Parathyroid adenoma (tissue), 2 donors: Measurements from ENCODE around the gene RPS6KB2.

Experiments used
- H2AFZ ChIP-seq: fragments of 300-600 bp; sonication (generic); one replicate; pipeline ENCODE4 v1.7.0; 2017; ENCODE audit warnings: antibody characterized with exemption, mild to moderate bottlenecking
- H3K27ac ChIP-seq: fragments of 300-600 bp; sonication (generic); one replicate; pipeline ENCODE4 v1.7.0; 2017
- H3K27me3 ChIP-seq: fragments of 300-600 bp; sonication (generic); one replicate; pipeline ENCODE4 v1.7.0; 2017; ENCODE audit warnings: low read length; ENCODE audit not compliant: control insufficient read depth, insufficient read depth
- H3K36me3 ChIP-seq: fragments of 300-600 bp; sonication (generic); one replicate; pipeline ENCODE4 v1.7.0; 2017; ENCODE audit warnings: low read length; ENCODE audit not compliant: control insufficient read depth, insufficient read depth
- H3K4me1 ChIP-seq: fragments of 300-600 bp; sonication (generic); one replicate; pipeline ENCODE4 v1.7.0; 2017; ENCODE audit warnings: control low read depth
- H3K4me2 ChIP-seq: fragments of 300-600 bp; sonication (generic); one replicate; pipeline ENCODE4 v1.7.0; 2017; ENCODE audit warnings: low read length
- H3K4me3 ChIP-seq: fragments of 300-600 bp; sonication (generic); one replicate; pipeline ENCODE4 v1.7.0; 2017; ENCODE audit warnings: low read depth, low read length
- H3K79me2 ChIP-seq: fragments of 300-600 bp; sonication (generic); one replicate; pipeline ENCODE4 v1.7.0; 2017; ENCODE audit warnings: control low read depth
- H3K9ac ChIP-seq: fragments of 300-600 bp; sonication (generic); one replicate; pipeline ENCODE4 v1.7.0; 2017; ENCODE audit warnings: mild to moderate bottlenecking
- H3K9me3 ChIP-seq: fragments of 300-600 bp; sonication (generic); one replicate; pipeline ENCODE4 v1.7.0; 2017; ENCODE audit warnings: low read length; ENCODE audit not compliant: control insufficient read depth
- TF ChIP-seq, protein P1 (sequence below): fragments of 300-600 bp; sonication (generic); IDR thresholded peaks from one replicate; pipeline ENCODE4 v1.7.0; 2017; ENCODE audit warnings: antibody characterized with exemption, mild to moderate bottlenecking
- donor health status: primary hyperparathyroidism.

RPS6KB2 gene

DNA sequence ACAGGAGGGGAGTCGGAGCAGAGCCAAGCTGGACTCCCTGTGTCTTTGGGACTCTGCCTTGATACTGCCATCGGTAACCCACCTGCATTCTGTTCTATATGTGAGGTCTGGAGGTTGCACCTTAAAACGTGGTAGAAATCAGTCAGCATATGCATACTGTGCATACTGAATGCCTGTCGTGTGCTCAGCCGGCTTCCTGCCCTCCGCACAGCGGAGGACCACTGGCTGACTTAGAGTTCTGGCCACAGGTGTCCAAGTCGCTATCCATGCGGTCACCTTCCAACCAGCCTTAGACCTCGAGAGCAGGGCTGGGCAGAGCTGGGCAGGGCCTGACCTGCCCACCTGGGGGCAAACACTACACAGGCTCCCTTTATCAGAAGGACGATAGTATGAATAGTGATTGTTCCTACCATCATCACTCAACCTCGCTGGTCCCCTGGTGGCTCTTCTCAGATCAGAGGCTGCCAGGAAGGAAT is 20.6 kb upstream of the RPS6KB2 start:
- Histone ChIP-seq H3K9me3 (no peaks in the 10 kb centered on the region), H3K36me3 (no peaks in the 10 kb centered on the region), H3K9ac (no peak overlapping the region), H3K27ac (no peak overlapping the region), H3K79me2 (no peaks in the 10 kb centered on the region), H3K4me2 (no peak overlapping the region), H2AFZ (no peak overlapping the region), H3K27me3 (no peaks in the 10 kb centered on the region), H3K4me1 (no peaks in the 10 kb centered on the region), H3K4me3 (no peak overlapping the region)
- TF ChIP-seq, protein P1, sequence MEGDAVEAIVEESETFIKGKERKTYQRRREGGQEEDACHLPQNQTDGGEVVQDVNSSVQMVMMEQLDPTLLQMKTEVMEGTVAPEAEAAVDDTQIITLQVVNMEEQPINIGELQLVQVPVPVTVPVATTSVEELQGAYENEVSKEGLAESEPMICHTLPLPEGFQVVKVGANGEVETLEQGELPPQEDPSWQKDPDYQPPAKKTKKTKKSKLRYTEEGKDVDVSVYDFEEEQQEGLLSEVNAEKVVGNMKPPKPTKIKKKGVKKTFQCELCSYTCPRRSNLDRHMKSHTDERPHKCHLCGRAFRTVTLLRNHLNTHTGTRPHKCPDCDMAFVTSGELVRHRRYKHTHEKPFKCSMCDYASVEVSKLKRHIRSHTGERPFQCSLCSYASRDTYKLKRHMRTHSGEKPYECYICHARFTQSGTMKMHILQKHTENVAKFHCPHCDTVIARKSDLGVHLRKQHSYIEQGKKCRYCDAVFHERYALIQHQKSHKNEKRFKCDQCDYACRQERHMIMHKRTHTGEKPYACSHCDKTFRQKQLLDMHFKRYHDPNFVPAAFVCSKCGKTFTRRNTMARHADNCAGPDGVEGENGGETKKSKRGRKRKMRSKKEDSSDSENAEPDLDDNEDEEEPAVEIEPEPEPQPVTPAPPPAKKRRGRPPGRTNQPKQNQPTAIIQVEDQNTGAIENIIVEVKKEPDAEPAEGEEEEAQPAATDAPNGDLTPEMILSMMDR: no peak

DNA sequence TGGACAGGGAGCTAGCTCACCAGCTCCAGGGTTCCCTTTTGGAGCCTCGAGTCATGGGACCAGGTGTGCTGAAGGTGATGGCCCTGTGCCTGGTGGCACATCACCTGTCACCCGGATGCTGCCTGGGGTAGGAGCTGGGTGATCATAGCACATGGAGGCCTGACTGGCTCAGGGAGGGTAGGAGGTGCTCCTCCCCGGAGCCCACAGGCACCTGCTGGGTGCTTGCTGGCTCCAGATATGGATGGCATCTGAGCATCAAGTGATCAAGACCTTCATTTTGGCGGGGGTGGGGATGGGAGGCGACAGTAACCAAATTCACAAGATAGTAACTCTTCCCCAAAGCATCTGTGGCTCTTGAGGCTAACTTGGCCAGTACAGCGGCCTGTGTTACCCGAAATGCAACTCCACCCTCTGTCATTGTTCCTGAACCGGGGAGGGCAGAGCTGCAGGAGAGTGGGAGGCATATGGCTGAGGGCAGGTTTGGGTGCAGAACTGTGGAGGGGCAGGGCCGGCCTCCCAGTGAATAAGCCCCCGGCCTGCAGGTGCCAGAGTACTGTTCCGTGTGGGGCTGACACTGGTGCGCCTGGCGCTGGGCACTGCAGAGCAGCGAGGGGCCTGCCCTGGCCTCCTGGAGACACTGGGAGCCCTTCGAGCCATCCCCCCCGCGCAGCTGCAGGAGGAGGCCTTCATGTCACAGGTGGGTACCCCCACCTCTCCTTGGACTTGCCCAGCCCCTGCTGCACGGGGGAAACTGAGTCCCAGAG is 19.7 kb upstream of the RPS6KB2 start:
- Histone ChIP-seq H3K4me1 (no peaks in the 10 kb centered on the region), H3K9ac (no peak overlapping the region), H3K9me3 (no peaks in the 10 kb centered on the region), H2AFZ (no peak overlapping the region), H3K27me3 (no peaks in the 10 kb centered on the region), H3K4me2 (no peak overlapping the region), H3K36me3 (no peaks in the 10 kb centered on the region), H3K4me3 (no peak overlapping the region), H3K27ac (no peak overlapping the region), H3K79me2 (no peaks in the 10 kb centered on the region)
- TF ChIP-seq, protein P1: no peak

DNA sequence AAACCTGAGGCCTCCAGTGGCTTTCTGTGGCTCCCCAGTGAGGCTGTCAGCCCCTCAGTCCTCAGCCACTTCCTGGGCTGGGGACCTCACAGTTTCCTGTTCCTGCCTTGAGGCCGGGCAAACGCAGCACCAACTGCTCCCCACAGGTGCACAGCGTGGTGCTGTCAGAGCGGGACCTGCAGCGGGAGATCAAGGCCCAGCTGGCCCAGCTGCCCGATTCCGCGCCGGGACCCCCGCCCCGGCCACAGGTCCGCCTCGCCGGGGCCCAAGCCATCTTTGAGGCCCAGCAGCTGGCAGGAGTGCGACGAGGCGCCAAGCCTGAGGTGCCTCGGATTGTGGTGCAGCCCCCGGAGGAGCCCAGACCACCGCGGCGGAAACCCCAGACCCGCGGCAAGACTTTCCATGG is 19.0 kb upstream of the RPS6KB2 start:
- Histone ChIP-seq H3K9me3 (no peaks in the 10 kb centered on the region), H3K36me3 (no peaks in the 10 kb centered on the region), H3K27ac (no peak overlapping the region), H2AFZ (no peak overlapping the region), H3K4me2 (no peak overlapping the region), H3K4me1 (no peaks in the 10 kb centered on the region), H3K4me3 (no peak overlapping the region), H3K79me2 (no peaks in the 10 kb centered on the region), H3K9ac (no peak overlapping the region), H3K27me3 (no peaks in the 10 kb centered on the region)
- TF ChIP-seq, protein P1: no peak

DNA sequence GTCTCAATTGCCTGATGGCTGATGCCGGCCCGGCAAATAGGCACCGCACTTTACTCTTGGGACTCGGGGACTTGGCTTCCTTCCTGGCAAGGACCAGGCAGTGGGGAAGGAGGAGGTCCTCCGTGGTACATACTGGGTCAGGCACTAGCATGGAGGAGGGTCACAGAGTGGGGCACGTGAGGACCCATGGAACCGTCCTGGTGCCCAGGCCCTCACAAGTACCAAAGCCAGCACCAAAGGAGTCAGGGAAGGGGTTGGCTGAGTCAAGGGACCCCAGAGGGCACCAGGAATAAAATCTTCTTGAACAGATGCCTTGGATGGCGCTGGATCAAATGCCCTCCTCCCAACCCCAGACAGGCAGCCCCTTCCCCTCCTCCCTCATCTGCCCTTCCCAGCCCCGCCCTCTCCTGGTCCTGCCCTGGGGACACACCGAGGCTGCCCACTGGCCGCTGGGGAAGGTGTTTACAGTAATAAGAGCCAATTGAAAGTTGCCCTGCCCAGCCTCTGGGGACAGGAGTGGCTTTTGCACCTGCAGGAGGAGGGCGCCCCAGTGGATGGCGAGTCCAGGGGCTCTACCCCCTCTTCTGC is 18.4 kb upstream of the RPS6KB2 start:
- Histone ChIP-seq H3K4me1 (no peaks in the 10 kb centered on the region), H3K27me3 (no peaks in the 10 kb centered on the region), H3K9me3 (no peaks in the 10 kb centered on the region), H2AFZ (no peak overlapping the region), H3K79me2 (no peaks in the 10 kb centered on the region), H3K9ac (no peak overlapping the region), H3K27ac (no peak overlapping the region), H3K4me3 (no peak overlapping the region), H3K36me3 (no peaks in the 10 kb centered on the region), H3K4me2 (no peak overlapping the region)
- TF ChIP-seq, protein P1: no peak
